ENCODE results near the gene DGKE.

- TF ChIP-seq CTCF (conservative IDR thresholded peaks at IDR 0.05; ENCODE audit: low read length): no peak
- no peak for TF ChIP-seq EZH2phosphoT487 (IDR thresholded peaks at IDR 0.05; ENCODE audit: borderline replicate concordance)
These were observed 1.5 kb upstream of the DGKE start for GRCh38 chr17:56832446-56832845.

Data from Loucy (cell line).